Suprapubic skin (tissue), 3 donors: Measurements from ENCODE around the gene ANGPTL7.

Source experiments
- CTCF ChIP-seq, 2 donors: fragments of 200-600 bp in 1 of 2; fragments of 450-650 bp in 1 of 2; sonication (generic) in 1 of 2; IDR thresholded peaks; one replicate each; pipeline ENCODE4 v1.5.1; 2016 to 2019; ENCODE audit warnings: antibody characterized with exemption in 2 of 2, mild to moderate bottlenecking in 1 of 2, moderate library complexity in 1 of 2
- POLR2A ChIP-seq, 2 donors: fragments of 450-650 bp; IDR thresholded peaks; one replicate each; pipeline ENCODE4 v1.6.1; 2017; ENCODE audit warnings: antibody characterized with exemption in 2 of 2, mild to moderate bottlenecking in 2 of 2, moderate library complexity in 2 of 2

GRCh38 chr1:11150326-11150725 is 38.8 kb upstream of the ANGPTL7 start:
- TF ChIP-seq CTCF (IDR thresholded peaks at IDR 0.05) (no peak), POLR2A (IDR thresholded peaks at IDR 0.05) (no peak)
